GM18870 (cell line): ENCODE measurements around the gene MBNL1.
A peak's percentile ranks its signal among the peaks of the same experiment; 100 is the strongest.
"Not testable (repeated sequence)": the region's sequence is repeated elsewhere in the genome, so short reads cannot be mapped to it uniquely, and the experiment has no call there.

ENCODE experiments used
- ATAC-seq: cut with Tn5 transposase; IDR thresholded peaks from one replicate; pipeline ENCODE4 v1.9.1; 2021; ENCODE audit warnings: moderate library complexity; ENCODE audit not compliant: unreplicated experiment

The MBNL1 gene

GRCh38 chr3:152317184-152317583 is 48.5 kb downstream of the MBNL1 start:
- no peak for ATAC-seq

DNA sequence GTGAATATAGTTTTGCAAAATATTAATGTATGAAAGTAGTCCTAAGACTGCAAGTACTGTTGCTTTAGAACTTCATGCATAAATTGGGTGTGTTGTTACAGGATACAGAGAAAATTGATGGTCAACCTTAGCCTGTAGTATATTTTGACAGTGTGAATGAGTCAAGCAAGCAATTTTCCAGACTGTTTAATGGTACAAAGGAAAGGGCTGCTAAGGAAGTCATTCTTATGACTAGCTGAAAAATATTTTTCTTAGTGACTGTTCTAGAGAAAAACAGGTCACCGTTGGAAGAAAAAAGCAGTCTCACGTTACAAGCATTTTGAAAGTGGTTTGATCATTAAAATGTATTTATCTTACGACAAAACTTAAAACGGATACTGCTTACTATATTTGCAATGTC is 49.2 kb downstream of the MBNL1 start:
- ATAC-seq, result no peak

DNA sequence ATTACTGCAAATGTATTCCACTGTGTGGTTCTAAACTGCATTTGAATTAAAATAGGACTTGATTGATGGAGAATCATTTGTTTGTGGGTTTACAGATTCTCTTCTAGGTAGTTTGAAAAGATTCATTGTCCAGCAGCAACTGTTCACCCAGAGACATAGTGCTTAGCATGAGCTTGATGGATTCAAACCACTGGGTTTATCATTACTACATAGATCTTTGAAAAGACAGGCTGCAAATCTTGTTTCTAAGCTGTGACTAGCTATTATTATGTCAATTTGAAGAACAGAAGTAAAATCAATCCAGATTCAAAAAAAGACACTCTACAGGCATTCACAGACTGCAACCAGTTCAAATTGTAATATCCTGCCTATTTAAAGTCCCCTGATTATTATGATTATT is 49.8 kb downstream of the MBNL1 start:
- no peak for ATAC-seq

GRCh38 chr3:152319256-152319655 is 50.5 kb downstream of the MBNL1 start:
- ATAC-seq, result no peak

DNA sequence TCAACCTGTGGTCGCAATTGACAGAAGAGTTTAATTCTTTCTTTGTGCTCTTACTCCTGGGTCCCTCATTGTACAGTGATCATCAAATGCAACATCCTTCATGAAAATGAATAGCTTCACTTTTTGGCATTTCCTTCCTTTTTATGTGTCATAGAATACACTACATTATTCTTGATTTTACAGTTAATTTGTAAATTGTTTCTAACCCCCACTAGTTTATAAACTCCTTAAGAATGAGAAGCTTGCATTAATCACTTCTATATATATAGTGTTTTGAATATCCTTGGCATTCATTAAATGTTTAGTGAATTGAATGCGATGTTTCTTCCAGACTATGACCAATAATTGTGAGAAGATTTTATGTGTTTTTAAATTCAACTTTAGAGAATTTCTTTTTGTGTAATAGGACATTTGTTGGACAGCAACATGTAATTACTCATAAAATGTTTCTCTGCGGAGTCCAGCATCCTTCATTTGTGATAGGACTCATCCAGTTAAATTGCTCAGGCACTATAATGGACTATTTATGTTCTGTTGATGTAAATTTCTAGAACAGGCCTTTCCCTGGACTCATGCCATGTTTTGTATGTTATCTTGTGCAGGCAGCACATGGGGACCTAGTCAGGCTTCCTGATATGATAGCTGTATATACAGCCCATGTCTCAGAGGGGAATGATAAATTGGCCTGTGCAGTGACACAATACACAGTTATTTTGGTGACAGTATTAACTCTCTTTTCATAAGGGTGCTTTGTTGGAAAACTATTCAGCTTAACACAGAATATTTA is 51.3 kb downstream of the MBNL1 start:
- no peak for ATAC-seq

DNA sequence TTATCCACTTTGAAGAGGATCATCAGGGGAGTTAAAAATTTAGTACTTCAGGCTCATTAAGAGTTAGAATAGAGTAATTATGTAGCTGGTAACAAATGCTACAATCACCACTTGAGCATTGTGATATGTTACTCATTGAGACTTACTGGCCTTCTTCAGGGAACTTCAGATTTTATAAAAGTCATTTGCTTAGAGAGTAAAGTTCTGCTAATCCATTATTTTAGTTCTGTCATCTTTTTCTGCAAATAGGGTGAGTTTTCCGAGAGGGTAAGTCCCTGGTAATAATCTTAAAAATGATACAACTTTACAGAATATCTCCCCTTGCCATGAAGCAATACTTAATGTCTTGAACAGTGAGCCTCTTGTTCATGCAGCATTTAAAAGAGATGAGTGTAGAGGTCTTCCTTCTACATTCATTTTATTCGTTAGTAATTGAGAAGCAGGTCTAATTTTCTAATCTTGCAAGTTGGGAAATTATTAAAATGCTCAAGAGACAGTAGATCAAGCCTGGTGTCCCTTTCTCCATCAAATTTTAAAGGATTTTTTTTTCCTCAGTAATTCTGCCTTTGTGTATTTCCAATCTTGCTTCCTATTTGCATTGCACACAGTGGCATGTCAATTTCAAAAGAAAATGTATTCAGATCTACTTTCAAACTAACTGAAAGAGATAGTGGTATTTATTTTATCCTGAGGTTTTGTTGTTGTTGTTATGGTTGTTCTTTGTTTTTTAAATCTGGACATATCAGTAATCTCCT is 52.6 kb downstream of the MBNL1 start:
- no peak for ATAC-seq

GRCh38 chr3:152321955-152322377 is 53.2 kb downstream of the MBNL1 start:
- ATAC-seq, result no peak

GRCh38 chr3:152322756-152323155 is 54.0 kb downstream of the MBNL1 start:
- ATAC-seq, result peak; percentile 54

DNA sequence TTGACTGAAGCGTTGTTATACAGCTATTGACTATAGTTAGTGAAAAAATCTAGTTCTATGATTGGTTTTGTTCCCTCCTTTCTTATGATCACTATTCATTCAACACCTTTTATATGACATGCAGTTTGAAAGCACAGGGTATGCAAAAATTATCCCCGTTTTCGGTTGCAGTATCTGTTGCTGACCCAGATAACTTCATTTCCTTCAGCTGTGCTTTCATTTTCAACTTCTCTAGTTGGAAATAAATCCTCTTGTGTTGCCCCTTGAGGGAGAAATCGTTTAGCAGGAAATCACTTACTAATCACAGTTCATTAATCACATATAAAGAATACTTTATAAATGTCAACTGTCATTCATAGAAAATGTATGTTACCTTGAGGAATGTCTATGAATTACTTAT is 55.1 kb downstream of the MBNL1 start:
- peak; percentile 82 for ATAC-seq

DNA sequence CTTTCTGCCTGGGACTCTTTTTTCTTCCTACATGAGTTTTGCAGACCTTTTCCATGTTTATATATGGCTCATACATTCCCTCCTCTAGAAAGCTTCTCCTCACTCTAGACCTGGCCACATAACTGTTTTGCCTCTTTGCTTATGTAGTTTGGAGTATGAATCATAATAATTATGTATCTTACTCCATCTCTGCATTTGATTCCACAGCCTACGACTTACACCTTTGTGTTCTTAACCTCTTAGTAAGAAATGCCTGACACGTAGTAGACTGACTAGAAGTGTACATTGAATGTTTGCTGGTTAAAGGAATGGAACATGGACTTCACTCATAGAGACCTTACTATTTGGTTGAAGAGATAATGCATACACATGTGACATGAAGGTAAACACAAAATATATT is 56.4 kb downstream of the MBNL1 start:
- no peak for ATAC-seq

DNA sequence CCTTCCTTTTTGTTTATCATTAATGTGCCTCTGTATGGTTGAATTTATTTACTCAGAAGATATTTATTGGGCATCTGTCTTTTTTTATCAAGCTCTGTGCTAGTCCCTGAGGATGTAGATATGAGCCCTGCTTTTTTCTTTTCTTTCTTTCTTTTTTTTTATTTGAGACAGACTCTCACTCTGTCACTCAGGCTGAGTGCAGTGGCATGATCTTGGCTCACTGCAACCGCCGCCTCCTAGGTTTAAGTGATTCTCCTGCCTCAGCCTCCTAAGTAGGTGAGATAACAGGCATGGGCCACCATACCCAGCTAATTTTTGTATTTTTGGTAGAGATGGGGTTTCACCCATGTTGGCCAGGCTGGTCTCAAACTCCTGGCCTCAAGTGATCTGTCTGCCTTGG is 58.5 kb downstream of the MBNL1 start:
- no peak for ATAC-seq

DNA sequence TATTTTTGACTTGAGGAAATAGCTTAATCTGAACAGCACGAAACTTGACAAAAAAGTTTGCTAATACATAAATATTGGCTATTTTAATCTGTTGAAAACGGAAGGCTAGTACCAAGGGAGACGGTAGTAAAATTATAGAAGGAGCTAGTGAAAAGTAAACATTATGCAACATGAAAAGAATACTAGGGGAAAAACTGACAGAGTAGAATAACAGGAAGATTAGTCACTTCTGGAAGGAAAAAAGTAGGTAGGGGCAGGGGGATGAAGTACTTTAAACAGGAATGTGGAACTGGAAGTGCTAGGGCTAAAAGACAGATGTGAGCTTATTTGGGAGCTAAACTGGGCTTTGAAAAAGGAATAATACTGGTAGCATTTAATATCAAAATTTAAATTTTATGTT is 60.1 kb downstream of the MBNL1 start:
- no peak for ATAC-seq

DNA sequence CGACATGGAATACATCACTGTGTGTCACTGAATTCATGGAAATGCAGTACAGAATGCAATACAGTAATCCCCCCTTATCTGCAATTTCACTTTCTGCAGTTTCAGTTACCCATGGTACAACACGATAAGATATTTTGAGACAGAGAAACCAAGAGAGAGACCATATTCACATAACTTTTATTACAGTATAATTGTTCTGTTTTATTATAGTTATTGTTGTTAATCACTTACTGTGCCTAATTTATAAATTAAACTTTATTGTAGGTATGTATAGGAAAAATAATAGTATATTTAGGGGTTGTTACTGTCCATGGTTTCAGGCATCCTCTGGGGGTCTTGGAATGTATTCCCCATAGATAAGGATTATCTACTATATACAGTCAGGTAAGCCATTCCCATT is 61.8 kb downstream of the MBNL1 start:
- ATAC-seq, result no peak

- no peak for ATAC-seq
These were observed 62.4 kb downstream of the MBNL1 start for GRCh38 chr3:152331018-152331541.

GRCh38 chr3:152331998-152332397 is 63.3 kb downstream of the MBNL1 start:
- ATAC-seq, result no peak

GRCh38 chr3:152333928-152334327 is 65.2 kb downstream of the MBNL1 start:
- ATAC-seq, result no peak

- no peak for ATAC-seq
These were observed 66.0 kb downstream of the MBNL1 start for GRCh38 chr3:152334761-152335160.

DNA sequence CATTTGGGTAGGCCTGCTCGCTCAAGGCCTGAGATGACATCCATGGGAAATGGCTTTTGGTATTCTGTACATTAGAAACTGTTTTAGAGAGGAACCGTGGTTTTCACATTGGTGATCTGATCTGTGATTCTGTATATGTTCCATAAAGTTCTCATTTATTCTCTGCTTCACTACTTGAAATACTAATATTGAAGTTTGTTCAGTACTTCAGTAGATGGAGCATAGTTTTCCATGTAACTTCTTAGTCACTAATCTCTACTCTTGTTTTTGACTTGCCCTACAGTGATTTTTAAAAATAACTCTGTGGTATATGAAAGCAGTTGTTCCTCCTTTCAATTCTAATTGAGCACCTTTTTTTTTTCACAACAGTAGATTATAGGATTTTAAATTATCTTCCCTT is 66.5 kb downstream of the MBNL1 start:
- peak; percentile 39 for ATAC-seq

DNA sequence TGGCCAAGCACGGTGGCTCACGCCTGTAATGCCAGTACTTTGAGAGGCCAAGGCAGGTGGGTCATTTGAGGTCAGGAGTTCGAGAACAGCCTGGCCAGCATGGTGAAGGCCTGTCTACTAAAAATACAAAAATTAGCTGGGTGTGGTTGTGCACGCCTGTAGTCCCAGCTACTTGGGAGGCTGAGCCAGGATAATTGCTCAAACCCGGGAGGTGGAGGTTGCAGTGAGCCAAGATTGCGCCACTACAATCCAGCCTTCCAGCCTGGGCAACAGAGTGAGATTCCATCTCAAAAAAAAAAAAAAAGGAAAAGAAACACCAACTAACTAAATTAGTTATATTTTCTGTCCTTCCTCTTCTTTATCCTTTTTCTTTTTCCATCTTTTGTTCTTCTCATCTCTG is 68.6 kb downstream of the MBNL1 start:
- ATAC-seq, result not testable (repeated sequence)

- ATAC-seq, result no peak
These were observed 69.5 kb downstream of the MBNL1 start for GRCh38 chr3:152338159-152338720.

DNA sequence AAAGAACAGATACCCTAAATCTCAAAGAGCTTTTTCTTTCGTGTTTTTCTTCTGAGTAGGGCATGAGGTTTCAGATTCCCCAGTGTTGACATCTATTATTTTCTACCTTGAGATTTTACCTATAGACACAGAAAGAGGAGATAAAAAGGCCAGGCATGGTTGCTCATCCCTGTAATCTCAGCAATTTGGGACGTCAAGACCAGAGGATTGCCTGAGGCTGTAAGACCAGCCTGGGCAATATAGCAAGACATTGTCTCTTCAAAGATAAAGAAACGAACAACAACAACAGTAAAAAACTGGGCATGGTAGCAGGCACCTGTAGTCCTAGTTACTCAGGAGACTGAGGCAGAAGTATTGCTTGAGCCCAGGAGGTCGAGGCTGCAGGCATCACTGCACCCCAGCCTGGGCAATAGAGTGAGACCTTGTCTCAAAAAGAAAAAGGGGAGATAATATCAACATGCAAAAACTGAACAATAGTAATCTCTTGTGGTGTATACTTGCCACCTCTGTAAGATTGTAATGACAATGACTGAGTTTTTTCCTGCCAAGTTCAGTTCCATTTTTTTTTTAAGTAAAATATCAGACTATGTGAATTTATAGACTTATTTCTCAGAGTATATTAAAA is 71.3 kb downstream of the MBNL1 start:
- ATAC-seq, result no peak
